HepG2 (cell line): Measurements from ENCODE around the gene NUFIP2. TPM values are rescaled to one million over a fixed set of nuclear protein-coding genes. Genes with fewer than 3 reads are reported as not detected.

Source experiments
- ADNP ChIP-seq: sonication (generic); formaldehyde crosslinking; IDR thresholded peaks from 2 replicates; pipeline ENCODE4 v1.4.0; 2020; ENCODE audit warnings: missing genetic modification reagents
- AHR ChIP-seq: IDR thresholded peaks from 2 replicates; pipeline ENCODE4 v1.6.1; 2018; ENCODE audit warnings: missing genetic modification reagents, missing compliant biosample characterization
- ARNTL ChIP-seq: sonication (generic); formaldehyde crosslinking; IDR thresholded peaks from 2 replicates; pipeline ENCODE4 v1.4.0; 2020; ENCODE audit warnings: mild to moderate bottlenecking, missing genetic modification reagents
- BORCS8-MEF2B ChIP-seq: sonication (generic); formaldehyde crosslinking; IDR thresholded peaks from 2 replicates; pipeline ENCODE4 v1.8.0; 2022; ENCODE audit warnings: mild to moderate bottlenecking, missing genetic modification reagents
- BRCA1 ChIP-seq: sonication (generic); formaldehyde crosslinking; IDR thresholded peaks from 2 replicates; pipeline ENCODE4 v1.4.0; 2020; ENCODE audit warnings: missing genetic modification reagents
- CBFB ChIP-seq: sonication (generic); formaldehyde crosslinking; IDR thresholded peaks from 2 replicates; pipeline ENCODE4 v1.4.0; 2020; ENCODE audit warnings: missing genetic modification reagents
- CBX1 ChIP-seq: IDR thresholded peaks from one replicate; pipeline ENCODE4 v1.6.1; 2016; ENCODE audit warnings: antibody characterized with exemption, low read depth
- ELF3 ChIP-seq: IDR thresholded peaks from 2 replicates; pipeline ENCODE4 v1.6.1; 2016; ENCODE audit warnings: missing genetic modification reagents, missing compliant biosample characterization
- GTF2F1 ChIP-seq: fragments of 150-350 bp; IDR thresholded peaks from 2 replicates; pipeline ENCODE4 v1.6.1; 2014; ENCODE audit warnings: low read length
- HDAC6 ChIP-seq: fragments of 200-600 bp; sonication (generic); IDR thresholded peaks from 2 replicates; pipeline ENCODE4 v1.7.0; 2017; ENCODE audit warnings: mild to moderate bottlenecking, antibody characterized with exemption, low read length, low read depth
- HMG20A ChIP-seq: IDR thresholded peaks from 2 replicates; pipeline ENCODE4 v1.6.1; 2016; ENCODE audit warnings: borderline replicate concordance
- HOXD1 ChIP-seq: sonication (generic); formaldehyde crosslinking; IDR thresholded peaks from 2 replicates; pipeline ENCODE4 v1.5.0; 2020; ENCODE audit warnings: missing genetic modification reagents
- IRF2 ChIP-seq: IDR thresholded peaks from 2 replicates; pipeline ENCODE4 v1.6.1; 2018; ENCODE audit warnings: missing genetic modification reagents, missing compliant biosample characterization
- ISL2 ChIP-seq: sonication (generic); formaldehyde crosslinking; IDR thresholded peaks from 2 replicates; pipeline ENCODE4 v1.5.0; 2020; ENCODE audit warnings: missing genetic modification reagents
- KAT2B ChIP-seq: fragments of 150-350 bp; IDR thresholded peaks from 2 replicates; pipeline ENCODE4 v1.6.1; 2014; ENCODE audit warnings: low read depth, low read length, borderline replicate concordance
- KLF15 ChIP-seq: sonication (generic); formaldehyde crosslinking; IDR thresholded peaks from 2 replicates; pipeline ENCODE4 v1.8.1; 2023; ENCODE audit warnings: borderline replicate concordance, mild to moderate bottlenecking, inconsistent platforms, missing genetic modification reagents, mixed read lengths
- MBD4 ChIP-seq: IDR thresholded peaks from 2 replicates; pipeline ENCODE4 v1.6.1; 2012; ENCODE audit warnings: low read length, inconsistent platforms, borderline replicate concordance
- NR2F2 ChIP-seq: IDR thresholded peaks from 2 replicates; pipeline ENCODE4 v1.6.1; 2012; ENCODE audit warnings: low read depth, inconsistent platforms, borderline replicate concordance
- PITX1 ChIP-seq: sonication (generic); formaldehyde crosslinking; IDR thresholded peaks from 2 replicates; pipeline ENCODE4 v1.5.1; 2020; ENCODE audit warnings: mild to moderate bottlenecking, missing genetic modification reagents
- POLR2AphosphoS5 ChIP-seq: IDR thresholded peaks from 2 replicates; pipeline ENCODE4 v1.6.1; 2012; ENCODE audit warnings: low read depth, low read length
- SIX1 ChIP-seq: sonication (generic); formaldehyde crosslinking; IDR thresholded peaks from 2 replicates; pipeline ENCODE4 v1.4.0; 2020; ENCODE audit warnings: missing genetic modification reagents, borderline replicate concordance
- TCF7L2 ChIP-seq: IDR thresholded peaks from 2 replicates; pipeline ENCODE4 v1.6.1; 2011; ENCODE audit warnings: mild to moderate bottlenecking, low read depth, low read length, moderate library complexity
- ZBTB1 ChIP-seq: sonication (generic); formaldehyde crosslinking; IDR thresholded peaks from 2 replicates; pipeline ENCODE4 v1.4.0; 2020; ENCODE audit warnings: missing genetic modification reagents, borderline replicate concordance
- ZBTB7B ChIP-seq: sonication (generic); formaldehyde crosslinking; IDR thresholded peaks from 2 replicates; pipeline ENCODE4 v1.4.0; 2020; ENCODE audit warnings: missing genetic modification reagents
- ZFP36 ChIP-seq: fragments of 150-350 bp; IDR thresholded peaks from 2 replicates; pipeline ENCODE4 v1.6.1; 2018; ENCODE audit warnings: borderline replicate concordance, low read length, low read depth; ENCODE audit not compliant: partially characterized antibody
- ZFP82 ChIP-seq: sonication (generic); formaldehyde crosslinking; IDR thresholded peaks from 2 replicates; pipeline ENCODE4 v1.5.1; 2020; ENCODE audit warnings: mild to moderate bottlenecking, missing genetic modification reagents, borderline replicate concordance
- ZNF224 ChIP-seq: sonication (generic); formaldehyde crosslinking; IDR thresholded peaks from 2 replicates; pipeline ENCODE4 v1.5.0; 2020; ENCODE audit warnings: mild to moderate bottlenecking, missing genetic modification reagents
- ZNF33A ChIP-seq: sonication (generic); formaldehyde crosslinking; IDR thresholded peaks from 2 replicates; pipeline ENCODE4 v1.5.1; 2020; ENCODE audit warnings: missing genetic modification reagents, mild to moderate bottlenecking, moderate library complexity, borderline replicate concordance
- ZNF367 ChIP-seq: sonication (generic); formaldehyde crosslinking; IDR thresholded peaks from 2 replicates; pipeline ENCODE4 v1.4.0; 2020; ENCODE audit warnings: missing genetic modification reagents, borderline replicate concordance
- ZNF430 ChIP-seq: sonication (generic); formaldehyde crosslinking; IDR thresholded peaks from 2 replicates; pipeline ENCODE4 v1.9.0; 2021; ENCODE audit warnings: mild to moderate bottlenecking, missing genetic modification reagents
- ZNF567 ChIP-seq: sonication (generic); formaldehyde crosslinking; IDR thresholded peaks from 2 replicates; pipeline ENCODE4 v1.8.1; 2023; ENCODE audit warnings: mild to moderate bottlenecking, missing genetic modification reagents, borderline replicate concordance
- ZNF850 ChIP-seq: sonication (generic); formaldehyde crosslinking; conservative IDR thresholded peaks from 2 replicates; pipeline ENCODE4 v1.9.0; 2021; ENCODE audit warnings: mild to moderate bottlenecking, missing genetic modification reagents
- polyA plus RNA-seq, 8 experiments: library from polyadenylated mRNA; depleted of rRNA in 3 of 8; stranded (reverse) in 7 of 8; unstranded in 1 of 8; fragments of >200 nt; fragmentation: Illumina TruSeq in 4 of 8; extraction: Trizol in 4 of 8; gene quantifications; 2 replicates each; pipeline versions ENCODE4 v1.2.1 to v1.2.3, GENCODE V29; 2011 to 2016; ENCODE audit warnings: low read depth in 4 of 8, missing spikeins in 1 of 8, mixed read lengths in 1 of 8; ENCODE audit not compliant: insufficient read depth in 1 of 8
- total RNA-seq, 5 experiments: library from RNA; depleted of rRNA; stranded (reverse); fragments of >200 nt; fragmentation: Illumina TruSeq; extraction: Trizol; gene quantifications; 2 replicates each; pipeline ENCODE4 v1.2.3, GENCODE V29; 2016; ENCODE audit warnings: low read depth in 1 of 5
- TF ChIP-seq, protein P1 (sequence below): IDR thresholded peaks from 2 replicates; pipeline ENCODE4 v1.6.1; 2016; ENCODE audit warnings: missing compliant biosample characterization, missing genetic modification reagents, borderline replicate concordance
- TF ChIP-seq, protein P2 (sequence below): sonication (generic); formaldehyde crosslinking; IDR thresholded peaks from 2 replicates; pipeline ENCODE4 v1.5.0; 2020; ENCODE audit warnings: missing genetic modification reagents, mild to moderate bottlenecking, borderline replicate concordance

The NUFIP2 gene
- total and polyA plus RNA-seq, 2 of the 13 experiments (the other 11 are each of a cell fraction or from before 2014, with no cell fraction given): 10.3 to 30.8 TPM

DNA sequence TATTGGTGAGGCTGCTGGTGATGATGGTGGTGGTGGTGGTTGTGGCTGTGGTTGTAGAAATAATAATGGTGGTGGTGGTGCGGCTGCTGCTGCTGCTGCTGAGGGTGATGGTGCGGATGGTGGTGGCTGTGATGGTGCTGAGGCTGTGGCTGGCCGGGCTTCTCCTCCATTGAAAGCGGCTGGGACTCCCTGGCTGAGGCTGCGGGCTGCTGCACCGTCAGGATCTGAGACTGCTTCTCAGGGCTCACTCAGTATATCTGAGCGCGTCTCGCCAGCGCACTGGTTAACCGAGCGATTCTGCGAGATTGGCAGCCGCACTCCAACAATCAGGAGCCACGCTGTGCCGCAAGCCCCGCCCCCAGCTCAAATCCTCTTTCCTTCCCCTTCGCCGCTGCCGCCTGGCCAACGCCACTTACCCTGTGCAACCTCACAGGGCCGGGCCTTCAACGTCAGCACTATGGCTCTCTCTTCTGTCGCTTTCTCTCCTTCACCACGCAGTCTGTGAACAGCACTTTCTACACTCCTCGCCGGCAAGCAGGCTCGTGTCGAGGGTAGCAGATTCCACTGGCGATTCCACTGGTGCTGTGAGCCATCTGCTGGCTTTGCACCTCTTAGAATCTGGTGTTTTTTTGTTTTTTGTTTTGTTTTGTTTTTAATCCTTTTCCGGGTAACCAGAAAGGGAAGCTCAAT lies at the start of gene NUFIP2 (continued):
- TF ChIP-seq, protein P1, sequence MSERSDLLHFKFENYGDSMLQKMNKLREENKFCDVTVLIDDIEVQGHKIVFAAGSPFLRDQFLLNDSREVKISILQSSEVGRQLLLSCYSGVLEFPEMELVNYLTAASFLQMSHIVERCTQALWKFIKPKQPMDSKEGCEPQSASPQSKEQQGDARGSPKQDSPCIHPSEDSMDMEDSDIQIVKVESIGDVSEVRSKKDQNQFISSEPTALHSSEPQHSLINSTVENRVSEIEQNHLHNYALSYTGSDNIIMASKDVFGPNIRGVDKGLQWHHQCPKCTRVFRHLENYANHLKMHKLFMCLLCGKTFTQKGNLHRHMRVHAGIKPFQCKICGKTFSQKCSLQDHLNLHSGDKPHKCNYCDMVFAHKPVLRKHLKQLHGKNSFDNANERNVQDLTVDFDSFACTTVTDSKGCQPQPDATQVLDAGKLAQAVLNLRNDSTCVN (CRISPR knock-in tag): peak; percentile 80
- TF ChIP-seq ZNF224 (CRISPR knock-in tag) (no peak), GTF2F1 (0 out of 2 replicates have a peak, but pooled peaks have one; percentile 68), MBD4 (no peak), HMG20A (CRISPR knock-in tag) (peak; percentile 64; the same call in 1 of the 2 replicates), NR2F2 (peak; percentile 48; the same call in 1 of the 2 replicates), ZNF367 (CRISPR knock-in tag) (no peak; the same call in 1 of the 2 replicates), ELF3 (CRISPR knock-in tag) (peak; percentile 91), ADNP (CRISPR knock-in tag) (no peak), SIX1 (CRISPR knock-in tag) (no peak), BRCA1 (CRISPR knock-in tag) (peak; percentile 96), ARNTL (CRISPR knock-in tag) (no peak; the same call in 1 of the 2 replicates), ZFP82 (CRISPR knock-in tag) (no peak), AHR (0 out of 2 replicates have a peak, but pooled peaks have one; percentile 34), KLF15 (CRISPR knock-in tag) (no peak), ZNF33A (CRISPR knock-in tag) (no peak), ZNF850 (CRISPR knock-in tag) (no peak), HOXD1 (CRISPR knock-in tag) (no peak), POLR2AphosphoS5 (peak; percentile 98), KAT2B (no peak), TCF7L2 (no peak), BORCS8-MEF2B (CRISPR knock-in tag) (peak; percentile 97), CBX1 (peak; percentile 88), ZNF567 (CRISPR knock-in tag) (peak; percentile 87; the same call in 1 of the 2 replicates), HDAC6 (no peak), ZFP36 (no peak), ZBTB1 (CRISPR knock-in tag) (no peak), IRF2 (peak; percentile 95), ZBTB7B (CRISPR knock-in tag) (no peak), ISL2 (CRISPR knock-in tag) (peak; percentile 44; the same call in 1 of the 2 replicates), ZNF430 (CRISPR knock-in tag) (peak; percentile 58), CBFB (peak; percentile 82; the same call in 1 of the 2 replicates), PITX1 (CRISPR knock-in tag) (peak; percentile 86)
- TF ChIP-seq, protein P2, sequence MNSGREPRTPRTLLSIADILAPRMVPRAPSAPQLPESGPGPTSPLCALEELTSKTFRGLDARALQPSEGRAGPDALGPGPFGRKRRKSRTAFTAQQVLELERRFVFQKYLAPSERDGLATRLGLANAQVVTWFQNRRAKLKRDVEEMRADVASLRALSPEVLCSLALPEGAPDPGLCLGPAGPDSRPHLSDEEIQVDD: 0 out of 2 replicates have a peak, but pooled peaks have one; percentile 47
